GM13976 (cell line): ENCODE measurements around the gene ADORA2B.

Source experiments
- DNase-seq: peaks from one replicate; pipeline ENCODE4 v3.0.0; 2012; ENCODE audit warnings: low spot score
- in situ Hi-C: fragments of 300-500 bp; cut with MboI; formaldehyde crosslinking; loops from one replicate; pipeline ENCODE4 v1.12.0; 2022; ENCODE audit warnings: low sequenced_read_pairs, mixed read lengths, inconsistent platforms; ENCODE audit not compliant: unreplicated experiment
- TF ChIP-seq, protein P1 (sequence below): IDR thresholded peaks from 2 replicates; pipeline ENCODE4 v1.5.1; 2012; ENCODE audit warnings: borderline replicate concordance, mild to moderate bottlenecking; ENCODE audit not compliant: insufficient read depth; ENCODE audit errors: extremely low read depth, missing control alignments, control extremely low read depth

ADORA2B gene

DNA sequence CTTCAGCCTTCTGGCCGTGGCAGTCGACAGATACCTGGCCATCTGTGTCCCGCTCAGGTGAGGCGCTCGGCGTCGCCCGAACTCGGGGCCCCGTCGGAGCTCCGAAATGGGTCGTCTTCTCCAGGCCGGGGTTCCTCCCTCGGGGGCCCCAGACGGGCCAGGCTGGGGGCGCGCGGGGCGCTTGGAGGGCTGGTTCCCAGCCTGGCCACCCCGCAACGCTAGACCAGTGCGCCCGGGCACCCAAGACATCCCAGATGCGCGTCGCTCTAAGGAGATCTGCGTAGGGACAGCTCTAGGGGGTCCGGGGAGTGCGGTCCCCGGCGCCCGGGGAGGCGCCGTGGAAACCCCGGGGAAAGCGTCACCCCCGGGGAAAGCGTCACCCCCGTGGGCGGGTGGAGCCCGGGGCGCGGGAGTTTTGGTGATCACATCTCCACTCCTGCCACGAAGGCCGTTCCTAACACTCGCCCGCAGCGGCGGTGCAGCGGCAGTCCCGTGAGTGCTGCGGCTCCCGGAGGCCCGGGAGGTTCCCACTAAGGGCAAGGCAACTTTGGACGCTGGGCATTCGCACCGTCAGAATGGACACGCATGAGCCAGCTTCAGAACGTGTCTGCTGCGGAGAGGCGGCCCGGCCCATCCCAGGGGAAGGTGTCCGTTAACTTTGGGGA lies 729 bp downstream of the ADORA2B start:
- in situ Hi-C loops: no loop called here
- peak; percentile 45 for DNase-seq
- TF ChIP-seq, protein P1, sequence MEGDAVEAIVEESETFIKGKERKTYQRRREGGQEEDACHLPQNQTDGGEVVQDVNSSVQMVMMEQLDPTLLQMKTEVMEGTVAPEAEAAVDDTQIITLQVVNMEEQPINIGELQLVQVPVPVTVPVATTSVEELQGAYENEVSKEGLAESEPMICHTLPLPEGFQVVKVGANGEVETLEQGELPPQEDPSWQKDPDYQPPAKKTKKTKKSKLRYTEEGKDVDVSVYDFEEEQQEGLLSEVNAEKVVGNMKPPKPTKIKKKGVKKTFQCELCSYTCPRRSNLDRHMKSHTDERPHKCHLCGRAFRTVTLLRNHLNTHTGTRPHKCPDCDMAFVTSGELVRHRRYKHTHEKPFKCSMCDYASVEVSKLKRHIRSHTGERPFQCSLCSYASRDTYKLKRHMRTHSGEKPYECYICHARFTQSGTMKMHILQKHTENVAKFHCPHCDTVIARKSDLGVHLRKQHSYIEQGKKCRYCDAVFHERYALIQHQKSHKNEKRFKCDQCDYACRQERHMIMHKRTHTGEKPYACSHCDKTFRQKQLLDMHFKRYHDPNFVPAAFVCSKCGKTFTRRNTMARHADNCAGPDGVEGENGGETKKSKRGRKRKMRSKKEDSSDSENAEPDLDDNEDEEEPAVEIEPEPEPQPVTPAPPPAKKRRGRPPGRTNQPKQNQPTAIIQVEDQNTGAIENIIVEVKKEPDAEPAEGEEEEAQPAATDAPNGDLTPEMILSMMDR: no peak

DNA sequence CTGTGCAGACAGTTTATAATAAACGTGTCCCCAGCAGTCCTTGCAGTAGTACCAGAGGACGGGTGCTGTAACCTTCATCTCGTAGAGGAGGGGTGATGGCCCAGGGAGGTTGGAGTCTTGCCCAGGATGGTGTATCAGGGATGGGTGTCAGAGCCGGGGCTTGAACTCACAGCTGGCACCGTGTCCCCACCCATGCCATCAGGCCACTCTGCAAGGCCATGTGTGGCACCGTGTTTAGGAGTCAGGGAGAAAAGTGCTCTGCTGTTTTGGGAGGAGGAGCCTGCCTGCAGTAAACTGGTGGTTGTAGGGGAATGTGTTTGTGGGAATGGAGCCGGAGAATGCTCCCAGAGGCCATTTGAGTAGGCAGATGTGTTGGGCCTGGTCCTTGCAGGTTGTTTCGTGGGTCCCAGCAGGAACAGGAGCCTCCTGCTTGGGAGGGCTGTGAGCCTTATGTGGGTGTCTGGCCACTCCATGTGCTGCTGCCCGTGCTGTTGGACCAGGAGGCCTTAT lies 1.7 kb downstream of the ADORA2B start:
- peak; percentile 34 for DNase-seq
- TF ChIP-seq, protein P1: no peak
- in situ Hi-C loops: no loop called here

DNA sequence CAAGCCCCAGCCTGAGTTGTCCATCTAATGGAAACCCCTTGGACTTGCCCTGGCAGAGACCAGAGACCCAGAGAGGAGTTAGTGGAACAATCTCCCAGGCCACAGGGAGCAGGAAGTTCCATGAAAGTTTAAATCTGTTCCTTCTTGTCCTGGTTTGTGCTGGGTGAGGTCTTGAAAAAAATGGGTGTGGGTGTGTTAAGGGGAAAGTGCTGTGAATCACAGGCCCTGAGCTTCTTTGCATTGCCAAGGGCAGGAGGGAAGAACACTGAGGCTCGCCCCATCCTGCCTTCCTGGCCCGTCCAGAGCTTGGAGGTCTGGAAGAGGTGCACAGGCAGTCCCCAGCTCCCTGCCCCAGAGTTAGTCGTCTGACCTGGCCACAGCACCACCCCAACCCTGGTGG lies 2.3 kb downstream of the ADORA2B start:
- DNase-seq: no peak
- TF ChIP-seq, protein P1: no peak
- in situ Hi-C loops: no loop called here

DNA sequence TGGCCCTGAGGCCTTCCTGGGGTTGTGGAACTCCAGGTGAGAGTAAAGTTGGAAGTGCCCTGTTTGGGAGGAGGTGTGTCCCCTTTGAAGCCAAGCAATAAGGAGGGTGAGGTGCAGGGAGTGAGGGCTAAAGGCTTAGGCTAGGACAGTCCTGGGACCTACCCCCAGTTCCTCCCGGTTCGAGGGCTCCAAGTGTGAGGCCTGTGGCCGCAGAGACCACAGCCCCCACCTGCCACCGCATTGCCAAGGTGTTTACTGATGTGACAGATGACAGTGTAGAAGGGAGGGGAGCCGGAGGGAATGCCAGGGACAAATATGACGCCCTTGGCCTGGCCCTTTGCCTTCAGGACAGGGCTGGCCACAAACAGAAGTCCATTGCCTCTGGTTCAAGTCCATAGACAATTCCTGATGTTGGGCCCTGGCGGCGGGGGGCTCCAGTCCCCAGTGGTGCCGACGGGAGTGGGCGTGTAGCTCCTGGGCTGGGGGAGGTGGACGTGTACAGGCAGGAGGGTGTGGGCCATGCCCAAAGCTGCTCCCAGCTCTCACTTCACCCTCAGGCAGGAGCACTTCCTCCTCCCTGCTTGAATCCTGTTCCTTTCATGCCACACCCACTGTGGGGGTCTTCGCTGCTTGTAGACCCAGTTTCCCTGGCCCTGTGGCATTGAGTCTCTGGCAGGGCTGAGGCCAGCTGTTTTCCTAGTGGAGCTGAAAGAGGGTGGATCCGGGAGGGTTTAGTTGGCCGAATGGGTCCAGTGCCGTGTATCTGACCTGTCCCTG lies 3.2 kb downstream of the ADORA2B start:
- TF ChIP-seq, protein P1: no peak
- DNase-seq: no peak
- in situ Hi-C loops: no loop called here

DNA sequence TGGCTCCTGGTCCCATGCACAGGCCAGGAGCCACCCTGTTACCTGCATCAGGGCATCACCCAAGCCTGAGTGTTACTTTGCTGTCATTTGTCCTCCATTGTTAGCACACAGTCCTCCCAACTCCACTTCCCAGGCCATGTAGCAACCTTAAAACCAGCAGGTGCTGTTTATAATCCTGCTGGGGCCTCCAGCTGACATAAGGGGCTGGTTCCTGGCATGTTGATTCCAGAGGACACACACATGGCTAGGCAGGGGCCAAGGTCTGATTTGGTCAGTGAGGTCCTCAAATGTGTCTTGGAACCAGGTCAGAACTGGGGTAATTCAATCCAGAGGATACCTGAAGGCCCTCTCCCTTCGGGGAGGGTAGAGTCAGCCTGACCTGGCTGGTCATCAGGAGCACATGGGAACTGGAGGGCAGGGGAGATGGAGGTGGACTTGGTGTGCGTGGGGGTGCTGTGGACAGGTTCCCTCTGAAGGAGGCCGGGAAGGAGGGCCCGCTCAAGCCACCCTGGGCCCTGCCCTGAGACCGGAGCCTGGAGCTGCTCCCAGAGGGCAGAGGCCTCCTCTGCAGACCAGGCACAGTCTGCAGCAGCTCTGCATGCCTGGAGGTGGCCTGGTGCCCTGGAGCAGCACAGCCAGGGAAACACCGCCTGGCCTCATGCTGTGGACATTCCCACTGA lies 6.6 kb downstream of the ADORA2B start:
- TF ChIP-seq, protein P1: no peak
- in situ Hi-C loops: loop anchor here (25.0 kb wide), 1 partner anchor 114 kb away; no protein-coding TSS in a partner anchor
- no peak for DNase-seq

DNA sequence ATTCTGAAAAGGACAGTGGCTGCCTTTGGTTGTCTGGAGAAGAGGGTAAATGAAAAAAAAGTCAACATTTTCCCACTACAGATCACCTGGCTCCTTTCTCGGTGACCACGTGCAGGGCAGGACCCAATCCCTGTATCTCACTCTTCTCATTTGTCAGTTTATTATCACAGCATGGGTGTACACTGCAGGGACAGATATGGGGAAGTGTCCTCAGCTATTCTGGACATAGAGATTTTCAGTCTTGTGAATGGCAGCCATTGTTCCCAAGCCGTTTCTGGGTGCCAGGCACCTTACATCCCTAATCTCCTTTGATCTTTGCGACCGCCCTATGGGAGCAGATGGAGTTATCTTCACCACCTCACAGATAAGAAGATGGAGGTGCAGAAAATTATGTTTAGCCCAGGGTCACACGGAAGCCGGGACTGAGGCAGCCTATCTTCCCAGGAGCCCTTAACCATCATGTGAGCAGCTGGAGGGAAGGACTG lies 7.2 kb downstream of the ADORA2B start:
- in situ Hi-C loops: loop anchor here (25.0 kb wide), 1 partner anchor 115 kb away; no protein-coding TSS in a partner anchor
- no peak for DNase-seq
- TF ChIP-seq, protein P1: no peak
